Activated CD8-positive, alpha-beta memory T cell treated with anti-CD3 and anti-CD28 coated beads, Interleukin-2, amount 10 ng/mL, durations not matched to agents 7 days and 5 days (primary cell): ENCODE results near the gene STRN4. TPM values are rescaled to one million over a fixed set of nuclear protein-coding genes. Genes with fewer than 3 reads are reported as not detected.
"Not testable (repeated sequence)": the region's sequence is repeated elsewhere in the genome, so short reads cannot be mapped to it uniquely, and the experiment has no call there.

ENCODE experiments used
- ATAC-seq: fragments of 150-1000 bp; cut with Tn5 transposase; one replicate; pipeline ENCODE4 v1.10.0; 2021; ENCODE audit warnings: moderate library complexity
- CTCF ChIA-PET: fragments of 350-600 bp; sonication (Branson Sonifier 250); formaldehyde crosslinking; loops from one replicate; lab custom pipeline; 2021; ENCODE audit warnings: antibody characterized with exemption; lab: Charles Lee
- DNase-seq: peaks from one replicate; pipeline ENCODE4 v3.0.0-alpha.2; 2020
- H3K27ac Mint-ChIP-seq: one replicate; pipeline ENCODE4 v1.8.0; 2021; ENCODE audit warnings: mild to moderate bottlenecking, mixed read lengths
- H3K27me3 Mint-ChIP-seq: one replicate; pipeline ENCODE4 v1.8.0; 2021; ENCODE audit warnings: mixed read lengths
- H3K36me3 Mint-ChIP-seq: one replicate; pipeline ENCODE4 v1.8.0; 2021; ENCODE audit warnings: mild to moderate bottlenecking, mixed read lengths
- H3K4me1 Mint-ChIP-seq: one replicate; pipeline ENCODE4 v1.8.0; 2021; ENCODE audit warnings: mixed read lengths
- H3K4me3 Mint-ChIP-seq: one replicate; pipeline ENCODE4 v1.8.0; 2021; ENCODE audit warnings: mild to moderate bottlenecking, moderate library complexity, mixed read lengths
- H3K9me3 Mint-ChIP-seq: one replicate; pipeline ENCODE4 v1.8.0; 2022; ENCODE audit warnings: low read depth, mixed read lengths
- total RNA-seq, 2 experiments: library from RNA; stranded (reverse); gene quantifications; one replicate each; pipeline ENCODE4 v1.2.3, GENCODE V29; 2021

Gene STRN4
- total RNA-seq, 2 experiments from 2014 or later, result 93.0 to 95.8 TPM

DNA sequence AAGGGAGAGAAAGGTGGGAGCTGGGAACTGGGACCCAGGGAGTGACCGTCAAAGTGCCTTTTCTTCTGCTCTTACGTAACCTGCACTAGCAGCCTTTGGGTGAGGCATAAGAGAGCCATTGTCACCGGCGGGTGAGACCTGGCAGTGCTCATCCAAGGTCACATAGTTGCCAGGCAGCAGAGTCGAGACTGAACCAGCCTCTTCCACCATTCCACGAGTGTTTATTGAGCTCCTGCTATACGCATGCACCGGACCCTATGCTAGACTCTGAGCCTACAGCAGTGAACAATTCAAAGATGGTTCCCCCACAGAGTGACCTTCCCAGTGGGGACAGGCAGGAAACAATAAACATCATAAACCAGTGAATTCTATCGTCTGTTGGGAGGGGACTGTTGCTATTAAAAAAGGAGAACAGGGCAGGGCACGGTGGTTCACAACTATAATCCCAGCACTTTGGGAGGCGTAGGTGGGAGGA lies 18.6 kb upstream of the STRN4 start:
- H3K9me3 Mint-ChIP-seq, result no peaks in the 10 kb centered on the region
- no peak for ATAC-seq
- no peaks in the 10 kb centered on the region for H3K36me3 Mint-ChIP-seq
- CTCF ChIA-PET, result interaction anchor here (0.8 to 5.7 kb wide), 9 partner anchors 7 to 349 kb away, joined by 3 to 41 read pairs (median 17); partner anchors contain the start of gene ZC3H4
- no peak for DNase-seq
- H3K27ac Mint-ChIP-seq, result no peak overlapping the region
- H3K27me3 Mint-ChIP-seq, result no peaks in the 10 kb centered on the region
- peaks cover 4% of the 10 kb centered on the region for H3K4me1 Mint-ChIP-seq
- H3K4me3 Mint-ChIP-seq, result no peak overlapping the region

DNA sequence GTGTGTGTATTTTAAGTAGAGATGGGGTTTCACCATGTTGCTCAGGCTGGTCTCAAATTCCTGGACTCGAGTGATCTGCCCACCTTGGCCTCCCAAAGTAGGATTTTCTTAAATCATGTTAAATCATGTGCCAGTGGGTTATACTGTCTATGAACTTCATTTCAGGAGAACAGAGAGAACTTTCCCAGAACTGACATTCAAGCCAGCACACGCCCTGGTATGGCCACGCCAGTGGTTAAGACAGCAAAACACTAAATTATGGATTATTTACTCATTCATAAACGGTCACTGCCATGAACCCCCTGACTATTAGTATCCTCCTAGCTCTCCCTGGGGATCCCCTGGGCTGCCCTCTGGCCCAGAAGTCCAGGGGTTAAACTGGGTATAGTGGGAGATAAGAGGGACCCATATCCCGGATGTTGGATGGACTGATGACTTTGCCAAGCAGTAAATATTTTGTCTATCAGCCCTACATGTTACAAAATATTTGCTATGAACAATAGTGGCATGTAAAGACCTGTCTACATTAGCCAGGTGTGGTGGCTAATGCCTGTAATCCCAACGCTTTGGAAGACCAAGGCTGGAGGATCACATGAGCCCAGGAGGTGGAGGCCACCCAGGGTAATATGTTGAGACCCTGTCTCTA lies 16.1 kb upstream of the STRN4 start:
- Mint-ChIP-seq H3K4me1 (peaks cover 7% of the 10 kb centered on the region), H3K9me3 (no peaks in the 10 kb centered on the region), H3K27me3 (no peaks in the 10 kb centered on the region), H3K4me3 (no peak overlapping the region), H3K36me3 (no peaks in the 10 kb centered on the region), H3K27ac (no peak overlapping the region)
- ATAC-seq, result no peak
- CTCF ChIA-PET, result interaction anchor here (1.2 to 1.5 kb wide), 4 partner anchors 9 to 251 kb away, joined by 3 to 5 read pairs (median 4); no protein-coding TSS in a partner anchor
- DNase-seq, result no peak

DNA sequence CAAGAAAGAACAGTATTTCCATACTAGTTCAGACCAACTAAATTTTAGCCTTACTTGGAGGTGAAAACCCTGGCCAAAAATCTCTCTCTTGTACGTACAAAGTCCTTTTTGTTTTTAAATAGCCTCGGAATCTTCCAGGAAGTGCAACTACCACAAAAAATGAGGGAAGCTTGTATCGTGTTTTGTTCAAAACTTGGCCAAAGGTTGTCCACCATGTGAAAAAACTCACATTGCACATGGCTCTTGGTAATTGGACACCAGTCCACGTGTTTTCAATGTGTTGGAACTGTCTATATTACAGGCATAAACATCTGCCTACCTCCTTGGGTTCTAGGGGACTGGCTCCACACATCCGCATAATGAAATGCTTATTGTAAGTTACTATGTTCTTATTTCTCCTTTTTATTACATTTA lies 15.2 kb upstream of the STRN4 start:
- no peak for DNase-seq
- H3K9me3 Mint-ChIP-seq, result no peaks in the 10 kb centered on the region
- H3K4me1 Mint-ChIP-seq, result peaks cover 12% of the 10 kb centered on the region
- H3K27ac Mint-ChIP-seq, result no peak overlapping the region
- no peak overlapping the region for H3K4me3 Mint-ChIP-seq
- H3K36me3 Mint-ChIP-seq, result peaks cover under 1% of the 10 kb centered on the region
- H3K27me3 Mint-ChIP-seq, result no peaks in the 10 kb centered on the region
- CTCF ChIA-PET, result interaction anchor here (1.0 to 1.5 kb wide), 4 partner anchors 8 to 252 kb away, joined by 3 to 5 read pairs (median 4); no protein-coding TSS in a partner anchor
- no peak for ATAC-seq

DNA sequence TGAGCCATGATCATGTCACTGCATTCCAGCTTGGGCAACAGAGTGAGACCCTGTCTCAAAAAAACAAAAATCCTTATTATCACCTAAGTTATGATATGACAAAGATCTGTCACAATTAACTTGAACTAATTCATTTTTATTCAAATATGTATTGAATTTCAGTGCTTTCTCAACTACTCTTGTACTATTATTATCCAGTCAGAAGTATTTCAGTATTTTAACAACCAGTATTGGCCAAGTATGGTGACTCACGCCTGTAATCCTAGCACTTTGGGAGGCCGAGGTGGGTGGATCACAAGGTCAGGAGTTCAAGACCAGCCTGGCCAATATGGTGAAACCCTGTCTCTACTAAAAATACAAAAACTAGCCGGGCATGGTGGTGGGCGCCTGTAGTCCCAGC lies 14.6 kb upstream of the STRN4 start:
- CTCF ChIA-PET, result interaction anchor here (0.6 to 1.5 kb wide), 7 partner anchors 8 to 1258 kb away, joined by 3 to 5 read pairs (median 3); no protein-coding TSS in a partner anchor
- not testable (repeated sequence) for ATAC-seq

DNA sequence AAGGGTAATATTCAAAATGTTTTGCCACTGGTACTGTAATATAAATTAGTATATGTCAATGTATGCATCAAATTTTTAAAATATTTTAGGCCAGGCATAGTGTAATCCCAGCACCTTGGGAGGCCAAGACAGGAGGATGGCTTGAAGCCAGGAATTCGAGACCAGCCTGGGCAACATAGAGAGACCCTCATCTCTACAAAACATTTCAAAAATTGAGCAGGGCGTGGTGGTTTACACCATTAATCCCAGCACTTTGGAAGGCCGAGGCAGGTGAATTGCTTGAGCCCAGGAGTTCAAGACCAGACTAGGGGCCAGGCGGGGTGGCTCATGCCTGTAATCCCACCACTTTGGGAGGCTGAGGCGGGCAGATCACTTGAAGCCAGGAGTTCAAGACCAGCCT lies 14.1 kb upstream of the STRN4 start:
- H3K9me3 Mint-ChIP-seq, result no peaks in the 10 kb centered on the region

More for the DNA sequence above, 14.6 kb upstream of the STRN4 start:
- H3K27ac Mint-ChIP-seq, DNase-seq, H3K9me3 Mint-ChIP-seq, H3K27me3 Mint-ChIP-seq, H3K4me3 Mint-ChIP-seq, H3K36me3 Mint-ChIP-seq: not testable (repeated sequence)
- peaks cover 14% of the 10 kb centered on the region for H3K4me1 Mint-ChIP-seq

DNA sequence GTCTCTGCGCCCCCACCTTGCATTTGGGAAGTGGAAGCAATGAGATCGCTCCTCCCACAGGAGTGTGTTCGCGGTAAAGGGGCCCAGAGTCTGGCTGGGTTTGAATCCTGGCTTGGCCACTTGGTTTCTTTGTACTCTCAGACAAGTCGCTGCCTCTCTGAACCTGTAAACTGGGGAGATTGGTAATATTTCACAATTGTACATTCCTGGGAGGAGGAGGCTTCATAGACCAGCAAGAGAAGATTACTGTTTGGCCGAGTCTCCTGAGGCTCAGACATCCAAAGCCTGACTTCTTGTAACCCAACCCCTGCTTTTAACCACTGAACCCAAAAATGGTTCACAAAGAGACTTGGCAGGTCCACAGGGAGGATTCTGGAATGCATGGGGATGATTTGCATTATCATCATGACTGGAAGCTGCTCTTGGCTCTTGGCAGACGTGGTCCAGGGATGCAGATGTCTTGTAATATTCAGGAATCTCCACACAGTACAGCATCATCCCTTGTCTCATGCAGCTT lies 13.6 kb upstream of the STRN4 start:
- Mint-ChIP-seq H3K4me1 (peaks cover 14% of the 10 kb centered on the region), H3K36me3 (peaks cover 3% of the 10 kb centered on the region), H3K4me3 (no peak overlapping the region), H3K27ac (no peak overlapping the region), H3K27me3 (no peaks in the 10 kb centered on the region), H3K9me3 (no peaks in the 10 kb centered on the region)
- ATAC-seq, result no peak
- no peak for DNase-seq
- CTCF ChIA-PET, result interaction anchor here (1.0 to 11.9 kb wide), 2 partner anchors 78 to 81 kb away, joined by 5 to 203 read pairs; no protein-coding TSS in a partner anchor

More for the DNA sequence above, 14.1 kb upstream of the STRN4 start:
- Mint-ChIP-seq H3K27me3 (no peaks in the 10 kb centered on the region), H3K4me1 (peaks cover 14% of the 10 kb centered on the region), H3K36me3 (peaks cover 2% of the 10 kb centered on the region), H3K27ac (no peak overlapping the region), H3K4me3 (no peak overlapping the region)
- CTCF ChIA-PET, result interaction anchor here (0.6 to 1.0 kb wide), 2 partner anchors 23 to 80 kb away, joined by 3 to 5 read pairs; no protein-coding TSS in a partner anchor
- DNase-seq (no peak), ATAC-seq (no peak)

DNA sequence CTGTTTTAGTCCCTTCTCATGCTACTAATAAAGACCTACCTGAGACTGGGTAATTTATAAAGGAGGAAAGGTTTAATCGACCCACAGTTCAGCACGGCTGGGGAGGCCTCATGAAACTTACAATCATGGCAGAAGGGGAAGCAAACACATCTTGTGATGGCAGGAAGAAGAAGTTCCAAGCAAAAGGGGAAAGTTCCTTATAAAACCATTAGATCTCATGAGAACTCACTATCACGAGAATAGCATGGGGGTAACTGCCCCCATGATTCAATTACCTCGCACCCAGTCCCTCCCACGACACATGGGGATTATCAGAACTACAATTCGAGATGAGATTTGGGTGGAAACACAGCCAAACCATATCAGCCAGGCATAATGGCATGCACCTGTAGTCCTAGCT lies 13.0 kb upstream of the STRN4 start:
- no peak for ATAC-seq
- no peak overlapping the region for H3K27ac Mint-ChIP-seq
- CTCF ChIA-PET, result interaction anchor here (2.1 to 11.9 kb wide), 3 partner anchors 7 to 79 kb away, joined by 8 to 203 read pairs (median 36); no protein-coding TSS in a partner anchor

DNA sequence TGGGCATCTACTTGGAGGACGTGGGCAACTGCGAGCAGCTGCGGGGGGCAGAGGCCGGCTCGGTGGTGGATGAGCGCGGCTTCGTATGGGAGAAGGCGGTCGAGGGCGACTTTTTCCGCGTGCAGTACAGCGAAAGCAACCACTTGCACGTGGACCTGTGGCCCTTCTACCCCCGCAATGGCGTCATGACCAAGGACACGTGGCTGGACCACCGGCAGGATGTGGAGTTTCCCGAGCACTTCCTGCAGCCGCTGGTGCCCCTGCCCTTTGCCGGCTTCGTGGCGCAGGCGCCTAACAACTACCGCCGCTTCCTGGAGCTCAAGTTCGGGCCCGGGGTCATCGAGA lies 10.3 kb upstream of the STRN4 start:
- no peaks in the 10 kb centered on the region for H3K9me3 Mint-ChIP-seq
- peak overlapping the region; percentile 63 for H3K27ac Mint-ChIP-seq
- H3K4me3 Mint-ChIP-seq, result no peak overlapping the region
- peaks cover 23% of the 10 kb centered on the region for H3K4me1 Mint-ChIP-seq
- CTCF ChIA-PET, result interaction anchor here (0.7 to 11.9 kb wide), 14 partner anchors 10 to 142 kb away, joined by 3 to 203 read pairs (median 3); partner anchors contain the start of gene AP2S1
- ATAC-seq, result no peak
- H3K36me3 Mint-ChIP-seq, result peaks cover 3% of the 10 kb centered on the region
- peak; percentile 76 for DNase-seq
- H3K27me3 Mint-ChIP-seq, result no peaks in the 10 kb centered on the region

More for the DNA sequence above, 13.0 kb upstream of the STRN4 start:
- peaks cover 14% of the 10 kb centered on the region for H3K4me1 Mint-ChIP-seq
- no peaks in the 10 kb centered on the region for H3K9me3 Mint-ChIP-seq
- no peak overlapping the region for H3K4me3 Mint-ChIP-seq
- DNase-seq, result no peak
- H3K27me3 Mint-ChIP-seq, result no peaks in the 10 kb centered on the region
- peaks cover 3% of the 10 kb centered on the region for H3K36me3 Mint-ChIP-seq

DNA sequence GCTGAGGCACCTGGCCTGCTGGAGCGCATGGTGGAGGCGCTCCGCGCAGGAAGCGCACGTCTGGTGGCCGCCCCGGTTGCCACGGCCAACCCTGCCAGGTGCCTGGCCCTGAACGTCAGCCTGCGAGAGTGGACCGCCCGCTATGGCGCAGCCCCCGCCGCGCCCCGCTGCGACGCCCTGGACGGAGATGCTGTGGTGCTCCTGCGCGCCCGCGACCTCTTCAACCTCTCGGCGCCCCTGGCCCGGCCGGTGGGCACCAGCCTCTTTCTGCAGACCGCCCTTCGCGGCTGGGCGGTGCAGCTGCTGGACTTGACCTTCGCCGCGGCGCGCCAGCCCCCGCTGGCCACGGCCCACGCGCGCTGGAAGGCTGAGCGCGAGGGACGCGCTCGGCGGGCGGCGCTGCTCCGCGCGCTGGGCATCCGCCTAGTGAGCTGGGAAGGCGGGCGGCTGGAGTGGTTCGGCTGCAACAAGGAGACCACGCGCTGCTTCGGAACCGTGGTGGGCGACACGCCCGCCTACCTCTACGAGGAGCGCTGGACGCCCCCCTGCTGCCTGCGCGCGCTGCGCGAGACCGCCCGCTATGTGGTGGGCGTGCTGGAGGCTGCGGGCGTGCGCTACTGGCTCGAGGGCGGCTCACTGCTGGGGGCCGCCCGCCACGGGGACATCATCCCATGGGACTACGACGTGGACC lies 9.7 kb upstream of the STRN4 start:
- no peaks in the 10 kb centered on the region for H3K27me3 Mint-ChIP-seq
- CTCF ChIA-PET, result interaction anchor here (0.7 to 11.9 kb wide), 17 partner anchors 9 to 142 kb away, joined by 3 to 203 read pairs (median 3); partner anchors contain the start of gene AP2S1
- peaks cover 3% of the 10 kb centered on the region for H3K36me3 Mint-ChIP-seq
- H3K9me3 Mint-ChIP-seq, result no peaks in the 10 kb centered on the region
- H3K27ac Mint-ChIP-seq, result no peak overlapping the region
- DNase-seq (no peak), ATAC-seq (no peak)
- peaks cover 23% of the 10 kb centered on the region for H3K4me1 Mint-ChIP-seq
- no peak overlapping the region for H3K4me3 Mint-ChIP-seq

DNA sequence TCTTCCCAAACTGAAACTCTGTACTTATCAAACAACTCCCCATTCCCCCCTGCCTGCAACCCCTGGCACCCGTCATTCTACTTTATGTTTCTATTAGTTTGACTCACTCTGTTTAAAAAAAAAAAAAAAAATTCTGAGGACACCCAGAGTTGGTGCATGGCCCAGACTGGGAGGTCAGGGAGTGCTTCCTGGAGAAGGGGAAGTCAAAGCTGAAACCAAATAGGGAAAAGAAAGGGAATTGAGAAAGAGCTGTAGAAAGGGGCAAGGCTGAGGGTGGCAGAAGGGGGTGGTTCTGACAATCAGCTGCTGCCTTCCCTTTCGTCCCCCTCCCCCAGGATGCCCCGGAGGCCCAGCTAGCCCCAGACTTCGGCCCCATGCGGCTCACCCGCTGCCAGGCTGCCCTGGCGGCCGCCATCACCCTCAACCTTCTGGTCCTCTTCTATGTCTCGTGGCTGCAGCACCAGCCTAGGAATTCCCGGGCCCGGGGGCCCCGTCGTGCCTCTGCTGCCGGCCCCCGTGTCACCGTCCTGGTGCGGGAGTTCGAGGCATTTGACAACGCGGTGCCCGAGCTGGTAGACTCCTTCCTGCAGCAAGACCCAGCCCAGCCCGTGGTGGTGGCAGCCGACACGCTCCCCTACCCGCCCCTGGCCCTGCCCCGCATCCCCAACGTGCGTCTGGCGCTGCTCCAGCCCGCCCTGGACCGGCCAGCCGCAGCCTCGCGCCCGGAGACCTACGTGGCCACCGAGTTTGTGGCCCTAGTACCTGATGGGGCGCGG lies 9.0 kb upstream of the STRN4 start:
- peaks cover 4% of the 10 kb centered on the region for H3K36me3 Mint-ChIP-seq
- peaks cover 23% of the 10 kb centered on the region for H3K4me1 Mint-ChIP-seq
- DNase-seq (no peak), ATAC-seq (no peak)
- CTCF ChIA-PET, result interaction anchor here (0.8 to 11.9 kb wide), 11 partner anchors 10 to 143 kb away, joined by 3 to 203 read pairs (median 12); no protein-coding TSS in a partner anchor
- no peaks in the 10 kb centered on the region for H3K9me3 Mint-ChIP-seq
- no peak overlapping the region for H3K27ac Mint-ChIP-seq
- no peak overlapping the region for H3K4me3 Mint-ChIP-seq
- H3K27me3 Mint-ChIP-seq, result no peaks in the 10 kb centered on the region

DNA sequence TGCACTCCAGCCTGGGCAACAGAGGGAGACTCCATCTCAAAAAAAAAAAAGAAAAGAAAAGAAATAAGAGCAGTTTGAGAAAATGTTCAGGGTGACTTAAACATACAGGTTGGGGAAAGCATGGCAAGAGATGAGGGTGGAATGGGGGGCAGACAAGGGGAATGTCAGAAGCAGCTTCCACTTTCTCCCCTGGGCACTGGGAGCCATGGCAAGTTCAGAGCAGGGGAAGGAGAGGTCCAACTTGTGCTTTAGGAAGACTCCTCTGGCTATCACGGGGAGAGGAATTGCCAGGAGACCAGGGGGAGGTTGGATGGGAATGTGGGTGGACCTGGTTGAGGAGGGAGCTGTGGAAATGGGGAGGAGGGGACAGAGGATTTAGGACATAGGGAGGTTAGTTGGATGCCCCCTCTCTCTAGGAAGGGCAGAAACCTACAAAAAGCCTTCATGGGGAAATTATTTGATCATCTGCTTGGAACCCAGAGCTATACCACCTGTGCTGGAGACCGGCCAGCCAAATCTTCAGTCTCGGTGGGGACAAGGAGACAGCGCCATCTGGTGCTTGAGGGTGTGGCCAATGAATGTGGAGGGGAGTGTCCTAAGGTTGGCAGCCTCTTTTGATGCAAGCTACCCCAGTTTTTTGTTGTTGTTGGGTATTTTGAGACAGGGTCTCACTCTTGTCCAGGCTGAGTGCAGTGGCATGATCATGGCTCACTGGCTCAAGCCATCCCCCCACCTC lies 7.3 kb upstream of the STRN4 start:
- Mint-ChIP-seq H3K27me3 (no peaks in the 10 kb centered on the region), H3K4me3 (no peak overlapping the region), H3K9me3 (no peaks in the 10 kb centered on the region), H3K27ac (no peak overlapping the region), H3K36me3 (peaks cover 7% of the 10 kb centered on the region), H3K4me1 (peaks cover 26% of the 10 kb centered on the region)
- CTCF ChIA-PET, result interaction anchor here (0.6 to 11.9 kb wide), 51 partner anchors 8 to 442 kb away, joined by 3 to 203 read pairs (median 5); partner anchors contain the start of genes CALM3, DACT3, FKRP and GNG8
- DNase-seq (peak; percentile 85), ATAC-seq (peak; percentile 84)
